ENCODE measurements around the gene PDE6B. TPM values are rescaled to one million over a fixed set of nuclear protein-coding genes. Genes with fewer than 3 reads are reported as not detected.

Gene PDE6B
- total RNA-seq, 1 experiment from 2014 or later: 12.7 TPM

DNA sequence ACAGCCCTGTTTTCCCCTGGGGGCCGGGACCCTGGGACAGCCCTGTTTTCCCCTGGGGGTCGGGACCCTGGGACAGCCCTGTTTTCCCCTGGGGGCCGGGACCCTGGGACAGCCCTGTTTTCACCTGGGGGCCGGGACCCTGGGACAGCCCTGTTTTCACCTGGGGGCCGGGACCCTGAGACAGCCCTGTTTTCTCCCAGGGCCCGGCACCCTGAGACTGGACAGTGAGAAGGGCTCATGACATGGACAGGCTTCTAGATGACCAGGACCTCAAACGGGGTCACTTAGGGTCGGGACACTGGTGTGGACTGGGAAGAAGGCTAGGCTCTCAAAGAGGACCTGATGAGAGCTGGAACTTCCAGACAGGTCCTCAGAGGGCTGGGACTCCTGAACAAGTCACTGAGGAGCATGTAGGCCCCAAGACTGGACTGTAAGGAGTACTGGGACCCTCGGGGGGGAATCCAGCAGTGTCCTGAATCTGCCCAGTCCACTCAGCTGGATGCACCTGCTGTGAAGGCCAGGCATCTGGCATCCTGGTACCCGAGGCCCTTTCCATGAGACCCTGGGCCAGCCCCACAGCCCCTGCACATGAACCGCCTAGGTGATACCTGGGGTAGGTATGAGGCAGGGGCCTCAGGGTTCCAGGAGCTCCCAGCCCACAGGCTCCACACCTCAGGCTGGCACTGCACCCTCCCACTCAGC is 82.7 kb downstream of the PDE6B start:
- DNase-seq: no peak
- Histone ChIP-seq H3K27me3 (ENCODE audit: control insufficient read depth, insufficient read depth, low read length) (no peaks in the 10 kb centered on the region), H3K4me3 (ENCODE audit: insufficient read depth, low read depth, low read length) (no peak overlapping the region), H3K36me3 (replicated peaks; ENCODE audit: control insufficient read depth, insufficient read depth, low read length) (no peaks in the 10 kb centered on the region; the same call in 1 of the 2 replicates)

DNA sequence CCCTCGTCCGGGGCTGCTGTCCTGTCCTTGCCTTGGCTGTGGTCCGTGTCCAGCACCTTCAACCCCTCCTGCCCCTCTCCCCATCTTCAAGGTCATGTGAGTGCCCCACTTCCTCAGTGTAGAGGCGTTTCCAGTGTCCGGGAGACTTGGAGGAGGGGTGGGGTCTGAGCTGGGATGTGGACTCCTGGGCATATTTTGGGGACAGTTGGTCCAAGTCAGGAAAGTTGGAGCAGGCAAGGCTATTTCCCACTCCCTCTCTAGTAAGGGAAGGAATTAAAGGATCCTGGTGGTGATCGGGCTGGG is 83.2 kb downstream of the PDE6B start:
- no peak for DNase-seq
- no peaks in the 10 kb centered on the region for H3K27me3 ChIP-seq (ENCODE audit: control insufficient read depth, insufficient read depth, low read length)
- H3K4me3 ChIP-seq (ENCODE audit: insufficient read depth, low read depth, low read length): no peak overlapping the region
- H3K36me3 ChIP-seq (replicated peaks; ENCODE audit: control insufficient read depth, insufficient read depth, low read length): no peaks in the 10 kb centered on the region; the same call in 1 of the 2 replicates

DNA sequence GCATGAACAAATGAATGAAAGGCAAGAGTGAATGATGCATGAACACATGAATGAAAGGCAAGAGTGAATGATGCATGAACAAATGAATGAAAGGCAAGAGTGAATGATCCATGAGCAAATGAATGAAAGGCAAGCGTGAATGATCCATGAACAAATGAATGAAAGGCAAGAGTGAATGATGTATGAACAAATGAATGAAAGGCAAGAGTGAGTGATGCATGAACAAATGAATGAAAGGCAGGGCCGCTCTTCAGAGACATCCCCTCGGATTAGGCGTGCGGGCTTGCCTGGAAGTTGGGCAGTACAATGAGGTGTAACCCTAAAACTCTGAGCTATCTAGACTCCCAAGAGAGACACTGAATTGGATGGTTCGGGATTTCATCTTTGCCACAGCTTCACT is 84.0 kb downstream of the PDE6B start:
- no peak overlapping the region for H3K4me3 ChIP-seq (ENCODE audit: insufficient read depth, low read depth, low read length)
- no peak for DNase-seq
- H3K27me3 ChIP-seq (ENCODE audit: control insufficient read depth, insufficient read depth, low read length): no peaks in the 10 kb centered on the region
- no peaks in the 10 kb centered on the region; the same call in 1 of the 2 replicates for H3K36me3 ChIP-seq (replicated peaks; ENCODE audit: control insufficient read depth, insufficient read depth, low read length)

DNA sequence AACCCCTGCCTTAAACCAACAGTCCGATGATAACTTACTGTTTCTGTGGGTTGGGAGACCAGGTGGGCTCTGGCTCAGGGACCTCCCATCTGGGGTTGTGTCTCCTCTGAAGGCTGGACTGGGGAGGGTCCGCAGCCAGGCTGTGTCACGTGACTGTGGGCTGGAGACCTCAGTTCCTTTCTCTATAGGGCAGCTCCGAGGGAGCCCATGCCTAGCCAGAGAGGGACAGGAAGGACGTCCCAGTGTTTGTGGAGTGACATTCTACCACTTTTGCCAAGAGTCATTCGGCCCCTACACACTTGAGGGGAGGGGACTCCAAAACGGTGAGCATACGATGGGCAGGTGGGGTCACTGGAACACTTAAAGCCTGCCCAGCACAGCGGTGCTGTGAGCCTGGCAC is 84.7 kb downstream of the PDE6B start:
- H3K36me3 ChIP-seq (replicated peaks; ENCODE audit: control insufficient read depth, insufficient read depth, low read length): no peaks in the 10 kb centered on the region; the same call in 1 of the 2 replicates
- no peak for DNase-seq
- no peak overlapping the region for H3K4me3 ChIP-seq (ENCODE audit: insufficient read depth, low read depth, low read length)
- no peaks in the 10 kb centered on the region for H3K27me3 ChIP-seq (ENCODE audit: control insufficient read depth, insufficient read depth, low read length)

DNA sequence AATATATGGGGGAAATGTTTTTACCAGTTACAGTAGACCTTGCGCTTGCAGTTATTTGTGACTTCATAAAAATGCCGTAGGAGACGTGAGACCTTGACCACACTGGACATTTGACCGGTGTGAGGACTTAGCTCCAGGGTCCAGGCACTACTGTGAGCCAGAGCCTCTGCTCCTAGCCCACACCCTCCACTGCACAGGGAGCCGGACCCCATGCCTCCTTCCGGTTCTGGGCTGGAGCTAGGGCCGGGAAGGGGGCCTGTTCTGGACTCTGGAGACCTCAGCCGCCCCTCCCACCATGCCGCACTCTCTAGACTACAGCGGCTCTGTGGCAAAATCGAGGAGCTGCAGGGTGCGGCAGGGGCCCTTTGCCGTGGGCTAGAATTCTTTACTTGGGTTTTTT is 85.5 kb downstream of the PDE6B start:
- H3K36me3 ChIP-seq (replicated peaks; ENCODE audit: control insufficient read depth, insufficient read depth, low read length): no peaks in the 10 kb centered on the region; the same call in 1 of the 2 replicates
- DNase-seq: no peak
- H3K4me3 ChIP-seq (ENCODE audit: insufficient read depth, low read depth, low read length): no peak overlapping the region
- no peaks in the 10 kb centered on the region for H3K27me3 ChIP-seq (ENCODE audit: control insufficient read depth, insufficient read depth, low read length)

DNA sequence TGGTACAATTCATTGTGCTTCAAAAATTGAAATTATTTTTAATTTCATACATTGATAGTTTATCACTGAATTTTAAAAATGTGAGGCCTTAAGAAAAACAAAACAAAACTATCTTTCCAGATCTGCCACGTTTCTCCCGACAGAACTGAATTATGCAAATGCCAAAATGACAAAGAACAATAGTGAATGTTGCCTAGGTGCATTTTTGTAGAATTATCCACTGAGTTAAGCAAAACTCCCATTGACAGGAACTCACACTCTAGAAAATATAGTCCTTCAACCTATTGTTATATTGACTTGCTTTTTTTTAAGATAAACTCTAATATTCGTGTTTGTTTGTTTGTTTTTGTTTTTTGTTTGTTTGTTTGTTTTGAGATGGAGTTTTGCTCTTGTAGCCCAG is 86.7 kb downstream of the PDE6B start:
- H3K36me3 ChIP-seq (replicated peaks; ENCODE audit: control insufficient read depth, insufficient read depth, low read length): no peaks in the 10 kb centered on the region; the same call in 1 of the 2 replicates

DNA sequence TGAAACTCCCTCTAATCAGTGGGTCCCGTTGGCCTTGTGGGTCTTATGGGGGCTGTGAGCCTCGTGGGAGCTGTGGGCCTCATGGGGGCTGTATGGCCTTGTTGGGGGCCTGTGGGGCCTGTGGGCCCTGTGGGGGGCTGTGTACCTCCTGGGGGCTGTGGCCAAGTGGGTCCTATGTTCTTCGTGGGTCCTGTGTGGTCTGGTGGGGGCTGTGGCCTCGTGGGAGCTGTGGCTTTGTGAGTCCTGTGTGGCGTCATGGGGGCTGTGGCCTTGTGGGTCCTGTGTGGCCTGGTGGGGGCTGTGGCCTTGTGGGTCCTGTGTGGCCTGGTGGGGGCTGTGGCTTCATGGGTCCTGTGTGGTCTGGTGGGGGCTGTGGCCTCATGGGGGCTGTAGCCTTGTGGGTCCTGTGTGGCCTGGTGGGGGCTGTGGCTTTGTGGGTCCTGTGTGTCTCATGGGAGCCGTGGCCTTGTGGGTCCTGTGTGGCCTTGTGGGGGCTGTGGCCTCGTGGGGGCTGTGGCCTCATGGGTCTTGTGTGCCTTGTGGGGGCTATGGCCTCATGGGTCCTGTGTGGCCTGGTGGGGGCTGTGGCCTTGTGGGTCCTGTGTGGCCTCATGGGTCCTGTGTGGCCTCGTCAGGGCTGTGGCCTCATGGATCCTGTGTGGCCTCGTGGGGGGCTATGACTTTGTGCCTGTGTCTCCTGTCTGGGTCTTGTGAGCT is 87.7 kb downstream of the PDE6B start:
- no peaks in the 10 kb centered on the region for H3K27me3 ChIP-seq (ENCODE audit: control insufficient read depth, insufficient read depth, low read length)
- no peak for DNase-seq
- H3K36me3 ChIP-seq (replicated peaks; ENCODE audit: control insufficient read depth, insufficient read depth, low read length): no peaks in the 10 kb centered on the region; the same call in 1 of the 2 replicates
- H3K4me3 ChIP-seq (ENCODE audit: insufficient read depth, low read depth, low read length): no peak overlapping the region

More for the DNA sequence above, 86.7 kb downstream of the PDE6B start:
- DNase-seq: no peak
- H3K4me3 ChIP-seq (ENCODE audit: insufficient read depth, low read depth, low read length): no peak overlapping the region
- no peaks in the 10 kb centered on the region for H3K27me3 ChIP-seq (ENCODE audit: control insufficient read depth, insufficient read depth, low read length)

DNA sequence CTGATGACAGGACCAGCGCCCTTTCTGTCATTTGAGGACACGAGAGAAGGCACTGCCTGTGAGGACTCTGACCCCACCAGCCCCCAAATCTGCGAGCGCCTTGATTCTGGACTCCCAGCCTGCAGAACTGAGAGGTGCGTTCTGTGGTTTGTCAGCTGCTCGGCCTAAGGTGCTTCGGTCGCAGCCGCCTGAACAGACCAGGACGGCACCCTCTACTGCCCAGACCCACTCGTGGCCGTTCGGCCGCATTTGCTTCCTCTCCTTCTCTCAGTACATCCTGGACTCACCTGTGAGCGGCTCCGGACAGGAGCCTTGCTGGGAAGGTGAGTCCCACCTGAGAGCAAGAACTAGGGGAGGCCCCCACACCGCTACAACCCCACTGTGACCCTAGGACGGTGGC is 88.7 kb downstream of the PDE6B start:
- no peaks in the 10 kb centered on the region for H3K36me3 ChIP-seq (replicated peaks; ENCODE audit: control insufficient read depth, insufficient read depth, low read length)
- no peaks in the 10 kb centered on the region for H3K27me3 ChIP-seq (ENCODE audit: control insufficient read depth, insufficient read depth, low read length)
- no peak overlapping the region for H3K4me3 ChIP-seq (ENCODE audit: insufficient read depth, low read depth, low read length)
- peak; percentile 70 for DNase-seq

DNA sequence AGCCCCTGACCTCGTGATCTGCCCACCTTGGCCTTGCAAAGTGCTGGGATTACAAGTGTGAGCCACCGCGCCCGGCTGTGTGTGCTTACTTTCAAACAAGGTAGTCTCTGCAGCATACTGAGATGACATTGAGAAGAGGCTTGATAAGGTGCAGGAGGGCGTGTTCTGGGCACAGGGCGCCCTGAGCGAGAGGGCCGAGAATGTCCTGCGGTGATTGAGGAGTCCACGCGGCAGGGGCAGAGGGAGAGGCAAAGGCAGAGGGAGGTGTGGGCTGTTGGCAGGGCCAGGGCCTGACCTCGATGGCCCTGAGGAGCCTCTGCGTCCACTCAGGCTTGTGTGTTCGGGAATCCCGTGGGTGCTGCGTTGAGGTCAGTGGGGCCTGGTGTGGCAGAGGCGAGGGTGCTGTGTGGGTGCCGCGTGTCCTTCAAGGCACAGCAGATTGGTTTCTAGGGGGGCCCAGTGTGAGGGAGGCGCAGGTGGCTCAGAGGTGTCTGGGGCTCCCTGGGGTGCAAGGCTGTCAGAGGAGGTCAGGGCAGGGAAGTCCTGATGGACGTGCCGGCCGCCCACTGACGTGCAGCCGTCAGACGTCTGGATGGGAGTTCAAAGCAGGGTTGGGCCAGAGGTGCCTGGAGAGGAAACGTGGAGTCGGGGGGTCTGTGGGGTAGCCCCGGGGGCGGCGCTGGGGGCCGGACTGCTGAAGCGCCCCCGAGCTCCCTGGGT is 92.4 kb downstream of the PDE6B start:
- no peak for DNase-seq
- H3K27me3 ChIP-seq (ENCODE audit: control insufficient read depth, insufficient read depth, low read length): no peaks in the 10 kb centered on the region

DNA sequence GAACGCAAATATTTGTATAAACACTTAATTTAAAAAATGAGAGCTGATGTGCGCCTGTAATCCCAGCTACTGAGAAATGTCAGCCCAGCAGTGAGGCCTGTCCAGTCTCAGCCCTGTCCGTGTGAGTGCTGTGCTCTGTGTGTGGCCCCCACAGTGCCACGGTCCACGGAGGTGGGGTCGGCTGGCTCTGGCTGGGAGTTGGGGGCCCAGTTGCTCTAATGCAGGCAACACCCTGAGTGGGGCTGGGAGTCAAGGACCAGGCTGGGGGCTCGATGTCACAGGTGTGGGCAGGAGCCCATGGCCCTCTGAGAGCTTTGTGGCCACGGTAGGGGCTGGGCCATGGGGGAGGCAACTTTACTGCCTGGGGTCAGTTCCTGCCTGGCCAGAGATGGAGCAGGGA is 93.1 kb downstream of the PDE6B start:
- Histone ChIP-seq H3K27me3 (ENCODE audit: control insufficient read depth, insufficient read depth, low read length) (no peaks in the 10 kb centered on the region), H3K4me3 (ENCODE audit: insufficient read depth, low read depth, low read length) (no peak overlapping the region), H3K36me3 (replicated peaks; ENCODE audit: control insufficient read depth, insufficient read depth, low read length) (no peaks in the 10 kb centered on the region; the same call in 1 of the 2 replicates)
- DNase-seq: no peak

More for the DNA sequence above, 92.4 kb downstream of the PDE6B start:
- no peak overlapping the region for H3K4me3 ChIP-seq (ENCODE audit: insufficient read depth, low read depth, low read length)
- no peaks in the 10 kb centered on the region; the same call in 1 of the 2 replicates for H3K36me3 ChIP-seq (replicated peaks; ENCODE audit: control insufficient read depth, insufficient read depth, low read length)

Other genes with a start within 250 kb of the PDE6B start
- 18.8 and 44.3 TPM in 2 replicates for gene ZNF721, start 126.4 kb upstream of the PDE6B start, total RNA-seq (2014; rRNA removed; shearing (Covaris generic))
- gene PIGG, start 126.4 kb upstream of the PDE6B start, total RNA-seq (2014; rRNA removed; shearing (Covaris generic)): 20.4 and 39.1 TPM in 2 replicates
- gene TMEM271, start 49.3 kb upstream of the PDE6B start, total RNA-seq (2014; rRNA removed; shearing (Covaris generic)): 0.41 and 0.59 TPM in 2 replicates
- 410 and 452 TPM in 2 replicates for gene ATP5ME, start 48.7 kb downstream of the PDE6B start, total RNA-seq (2014; rRNA removed; shearing (Covaris generic))
- 12.6 and 18.2 TPM in 2 replicates for gene MYL5, start 49.0 kb downstream of the PDE6B start, total RNA-seq (2014; rRNA removed; shearing (Covaris generic))
- 2.0 and 4.1 TPM in 2 replicates for gene SLC49A3, start 63.6 kb downstream of the PDE6B start, total RNA-seq (2014; rRNA removed; shearing (Covaris generic))
- 53.6 and 57.9 TPM in 2 replicates for gene PCGF3, start 80.3 kb downstream of the PDE6B start, total RNA-seq (2014; rRNA removed; shearing (Covaris generic))
- gene CPLX1, start 200.6 kb downstream of the PDE6B start, total RNA-seq (2014; rRNA removed; shearing (Covaris generic)): 0.15 and 0.62 TPM in 2 replicates